K562 (cell line): ENCODE results near the gene UBE2D3. TPM values are rescaled to one million over a fixed set of nuclear protein-coding genes. Genes with fewer than 3 reads are reported as not detected.

ENCODE experiments used
- DIDO1 ChIP-seq: fragments of 450-650 bp; IDR thresholded peaks from 2 replicates; pipeline ENCODE4 v1.6.1; 2016; ENCODE audit warnings: low read depth, missing biosample characterization, missing genetic modification characterization
- GATAD2B ChIP-seq: fragments of 450-650 bp; IDR thresholded peaks from 2 replicates; pipeline ENCODE4 v1.6.1; 2017; ENCODE audit warnings: mild to moderate bottlenecking, borderline replicate concordance
- HCFC1 ChIP-seq: IDR thresholded peaks from 2 replicates; pipeline ENCODE4 v1.6.1; 2012; ENCODE audit warnings: low read depth, low read length, improper control_type of control experiment
- L3MBTL2 ChIP-seq: fragments of 450-650 bp; IDR thresholded peaks from 2 replicates; pipeline ENCODE4 v1.6.1; 2016; ENCODE audit warnings: mild to moderate bottlenecking, moderate library complexity
- NCOA4 ChIP-seq: fragments of 450-650 bp; IDR thresholded peaks from 2 replicates; pipeline ENCODE4 v1.6.1; 2018; ENCODE audit warnings: mild to moderate bottlenecking; ENCODE audit not compliant: partially characterized antibody
- NFRKB ChIP-seq: fragments of 450-650 bp; IDR thresholded peaks from 2 replicates; pipeline ENCODE4 v1.6.1; 2016; ENCODE audit warnings: low read depth
- POLR2AphosphoS5 ChIP-seq: IDR thresholded peaks from 2 replicates; pipeline ENCODE4 v1.6.1; 2011; ENCODE audit warnings: mild to moderate bottlenecking, low read depth, low read length, moderate library complexity; ENCODE audit not compliant: control insufficient read depth, insufficient read depth
- RBFOX2 ChIP-seq: fragments of 200-400 bp; formaldehyde crosslinking; IDR thresholded peaks from 2 replicates; pipeline ENCODE4 v1.6.1; 2017; ENCODE audit warnings: low read depth, mild to moderate bottlenecking, low read length, moderate library complexity
- SIN3B ChIP-seq: fragments of 450-650 bp; IDR thresholded peaks from 2 replicates; pipeline ENCODE4 v1.6.1; 2017; ENCODE audit warnings: low read depth, mild to moderate bottlenecking, moderate library complexity
- SP2 ChIP-seq: IDR thresholded peaks from 2 replicates; pipeline ENCODE4 v1.6.1; 2011; ENCODE audit warnings: mild to moderate bottlenecking, low read depth, low read length, moderate library complexity; ENCODE audit not compliant: poor library complexity, severe bottlenecking; ENCODE audit errors: extremely low read depth
- SREBF1 ChIP-seq: fragments of 150-350 bp; IDR thresholded peaks from 2 replicates; pipeline ENCODE4 v1.6.1; 2014; ENCODE audit warnings: antibody characterized with exemption, low read depth, low read length, borderline replicate concordance
- TAF15 ChIP-seq: fragments of 200-400 bp; formaldehyde crosslinking; IDR thresholded peaks from 2 replicates; pipeline ENCODE4 v1.6.1; 2017; ENCODE audit warnings: mild to moderate bottlenecking, low read depth, low read length, moderate library complexity
- TRIM24 ChIP-seq, 2 experiments: fragments of 450-650 bp; IDR thresholded peaks; 2 replicates each; pipeline ENCODE4 v1.6.1; 2016
- U2AF1 ChIP-seq: fragments of 200-400 bp; formaldehyde crosslinking; optimal IDR thresholded peaks from 2 replicates; pipeline ENCODE3; 2017; ENCODE audit warnings: mild to moderate bottlenecking, low read depth, low read length, moderate library complexity
- XRCC5 ChIP-seq: fragments of 200-400 bp; formaldehyde crosslinking; IDR thresholded peaks from 2 replicates; pipeline ENCODE4 v1.6.1; 2017; ENCODE audit warnings: low read depth, mild to moderate bottlenecking, low read length
- ZC3H4 ChIP-seq: sonication (generic); formaldehyde crosslinking; IDR thresholded peaks from 2 replicates; pipeline ENCODE4 v1.9.0; 2021; ENCODE audit warnings: missing genetic modification reagents, borderline replicate concordance
- ZNF583 ChIP-seq: fragments of 250-450 bp; sonication (Bioruptor Pico); IDR thresholded peaks from 2 replicates; pipeline ENCODE4 v1.4.0; 2020
- ZNF696 ChIP-seq: fragments of 250-450 bp; sonication (Bioruptor Pico); conservative IDR thresholded peaks from 2 replicates; pipeline ENCODE4 v1.4.0; 2020; ENCODE audit warnings: mild to moderate bottlenecking, moderate library complexity
- polyA plus RNA-seq, 8 experiments: library from polyadenylated mRNA; depleted of rRNA in 4 of 8; stranded (reverse) in 5 of 8; unstranded in 3 of 8; fragments of >200 nt; fragmentation: Nextera tagmentation in 2 of 8; fragmentation: Illumina TruSeq in 1 of 8; extraction: Ambion mirVana in 2 of 8; extraction: Trizol in 1 of 8; gene quantifications; 2 replicates each; pipeline versions ENCODE4 v1.2.1 to v1.2.3, GENCODE V29; 2011 to 2014; ENCODE audit warnings: inconsistent platforms in 1 of 8, missing spikeins in 1 of 8
- total RNA-seq, 7 experiments: library from RNA; depleted of rRNA in 6 of 7; stranded (reverse); fragments of >200 nt in 6 of 7; fragmentation: Illumina TruSeq in 2 of 7; extraction: Trizol in 2 of 7; gene quantifications; 2 replicates each; pipeline versions ENCODE4 v1.2.1 to v1.2.3, GENCODE V29; 2011 to 2021; ENCODE audit warnings: low replicate concordance in 1 of 7
- TF ChIP-seq, protein P1 (sequence below), 3 experiments: fragments of 200-800 bp in 1 of 3; sonication (Bioruptor generic) in 1 of 3; sonication (generic) in 1 of 3; formaldehyde crosslinking in 1 of 3; IDR thresholded peaks; 2 replicates each; pipeline versions ENCODE4 v1.6.1 to v1.8.0; 2016 to 2022; ENCODE audit warnings: mild to moderate bottlenecking in 2 of 3, missing compliant biosample characterization in 2 of 3, missing genetic modification characterization in 2 of 3, missing genetic modification reagents in 1 of 3
- TF ChIP-seq, protein P2 (sequence below): fragments of 450-650 bp; IDR thresholded peaks from 2 replicates; pipeline ENCODE4 v1.7.0; 2016; ENCODE audit warnings: borderline replicate concordance
- TF ChIP-seq, protein P3 (sequence below): sonication (generic); formaldehyde crosslinking; IDR thresholded peaks from 2 replicates; pipeline ENCODE4 v1.8.1; 2023; ENCODE audit warnings: missing genetic modification reagents, mild to moderate bottlenecking, borderline replicate concordance

Gene UBE2D3
- total and polyA plus RNA-seq, 9 of the 15 experiments (the other 6 are each of a cell fraction or from before 2014, with no cell fraction given): 191 to 618 (median 292) TPM

DNA sequence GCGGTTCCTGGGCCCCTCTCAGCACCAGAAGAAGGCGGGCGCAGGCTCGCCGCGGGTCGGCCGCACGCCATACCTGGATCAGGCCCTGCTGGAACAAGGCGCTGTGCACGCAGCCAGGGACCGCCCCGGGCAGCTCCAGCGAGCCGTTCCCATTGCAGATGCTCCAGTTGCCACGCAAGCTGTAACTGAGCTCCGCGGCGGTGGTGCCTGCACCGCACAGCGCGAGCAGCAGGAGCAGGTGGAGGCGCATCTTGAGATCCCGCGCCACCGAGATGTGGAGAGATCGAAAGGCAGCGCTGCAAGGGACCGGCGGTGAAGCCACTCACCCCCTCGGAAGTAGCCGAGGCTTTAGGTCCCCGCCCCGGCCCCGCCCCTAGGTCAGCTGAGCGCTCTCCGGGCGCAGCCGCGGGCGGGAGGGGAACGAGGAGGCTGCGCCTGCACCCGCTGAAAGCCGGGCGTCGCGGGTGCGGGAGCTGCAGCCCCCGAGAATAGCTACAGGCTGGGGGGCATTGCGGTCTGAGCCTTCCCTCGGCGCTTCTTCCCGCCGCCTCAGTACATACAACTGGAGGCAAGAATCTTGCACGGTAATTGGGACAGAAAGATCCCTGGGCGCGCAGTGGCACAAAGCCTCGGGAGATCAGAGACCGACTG lies 66.6 kb downstream of the UBE2D3 start, which contains the start of gene MANBA (continued):
- TF ChIP-seq, protein P1, sequence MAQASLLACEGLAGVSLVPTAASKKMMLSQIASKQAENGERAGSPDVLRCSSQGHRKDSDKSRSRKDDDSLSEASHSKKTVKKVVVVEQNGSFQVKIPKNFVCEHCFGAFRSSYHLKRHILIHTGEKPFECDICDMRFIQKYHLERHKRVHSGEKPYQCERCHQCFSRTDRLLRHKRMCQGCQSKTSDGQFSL (CRISPR knock-in tag; IDR thresholded peaks at IDR 0.05): peak; percentile 57; the same call in 1 of the 2 replicates
- TF ChIP-seq, protein P1 (tag; IDR thresholded peaks at IDR 0.05): no peak
- TF ChIP-seq ZNF696 (CRISPR knock-in tag) (no peak), XRCC5 (no peak), RBFOX2 (peak; percentile 86), TAF15 (no peak), SREBF1 (no peak), NCOA4 (no peak), TRIM24 (IDR thresholded peaks at IDR 0.05) (no peak), U2AF1 (no peak), ZC3H4 (CRISPR knock-in tag) (no peak), SIN3B (no peak), DIDO1 (no peak), L3MBTL2 (peak; percentile 80), NFRKB (no peak), GATAD2B (no peak), HCFC1 (peak; percentile 21; the same call in 1 of the 2 replicates), POLR2AphosphoS5 (no peak), SP2 (no peak), ZNF583 (CRISPR knock-in tag) (no peak)
- TF ChIP-seq, protein P2, sequence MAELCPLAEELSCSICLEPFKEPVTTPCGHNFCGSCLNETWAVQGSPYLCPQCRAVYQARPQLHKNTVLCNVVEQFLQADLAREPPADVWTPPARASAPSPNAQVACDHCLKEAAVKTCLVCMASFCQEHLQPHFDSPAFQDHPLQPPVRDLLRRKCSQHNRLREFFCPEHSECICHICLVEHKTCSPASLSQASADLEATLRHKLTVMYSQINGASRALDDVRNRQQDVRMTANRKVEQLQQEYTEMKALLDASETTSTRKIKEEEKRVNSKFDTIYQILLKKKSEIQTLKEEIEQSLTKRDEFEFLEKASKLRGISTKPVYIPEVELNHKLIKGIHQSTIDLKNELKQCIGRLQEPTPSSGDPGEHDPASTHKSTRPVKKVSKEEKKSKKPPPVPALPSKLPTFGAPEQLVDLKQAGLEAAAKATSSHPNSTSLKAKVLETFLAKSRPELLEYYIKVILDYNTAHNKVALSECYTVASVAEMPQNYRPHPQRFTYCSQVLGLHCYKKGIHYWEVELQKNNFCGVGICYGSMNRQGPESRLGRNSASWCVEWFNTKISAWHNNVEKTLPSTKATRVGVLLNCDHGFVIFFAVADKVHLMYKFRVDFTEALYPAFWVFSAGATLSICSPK: no peak
- TF ChIP-seq, protein P3, sequence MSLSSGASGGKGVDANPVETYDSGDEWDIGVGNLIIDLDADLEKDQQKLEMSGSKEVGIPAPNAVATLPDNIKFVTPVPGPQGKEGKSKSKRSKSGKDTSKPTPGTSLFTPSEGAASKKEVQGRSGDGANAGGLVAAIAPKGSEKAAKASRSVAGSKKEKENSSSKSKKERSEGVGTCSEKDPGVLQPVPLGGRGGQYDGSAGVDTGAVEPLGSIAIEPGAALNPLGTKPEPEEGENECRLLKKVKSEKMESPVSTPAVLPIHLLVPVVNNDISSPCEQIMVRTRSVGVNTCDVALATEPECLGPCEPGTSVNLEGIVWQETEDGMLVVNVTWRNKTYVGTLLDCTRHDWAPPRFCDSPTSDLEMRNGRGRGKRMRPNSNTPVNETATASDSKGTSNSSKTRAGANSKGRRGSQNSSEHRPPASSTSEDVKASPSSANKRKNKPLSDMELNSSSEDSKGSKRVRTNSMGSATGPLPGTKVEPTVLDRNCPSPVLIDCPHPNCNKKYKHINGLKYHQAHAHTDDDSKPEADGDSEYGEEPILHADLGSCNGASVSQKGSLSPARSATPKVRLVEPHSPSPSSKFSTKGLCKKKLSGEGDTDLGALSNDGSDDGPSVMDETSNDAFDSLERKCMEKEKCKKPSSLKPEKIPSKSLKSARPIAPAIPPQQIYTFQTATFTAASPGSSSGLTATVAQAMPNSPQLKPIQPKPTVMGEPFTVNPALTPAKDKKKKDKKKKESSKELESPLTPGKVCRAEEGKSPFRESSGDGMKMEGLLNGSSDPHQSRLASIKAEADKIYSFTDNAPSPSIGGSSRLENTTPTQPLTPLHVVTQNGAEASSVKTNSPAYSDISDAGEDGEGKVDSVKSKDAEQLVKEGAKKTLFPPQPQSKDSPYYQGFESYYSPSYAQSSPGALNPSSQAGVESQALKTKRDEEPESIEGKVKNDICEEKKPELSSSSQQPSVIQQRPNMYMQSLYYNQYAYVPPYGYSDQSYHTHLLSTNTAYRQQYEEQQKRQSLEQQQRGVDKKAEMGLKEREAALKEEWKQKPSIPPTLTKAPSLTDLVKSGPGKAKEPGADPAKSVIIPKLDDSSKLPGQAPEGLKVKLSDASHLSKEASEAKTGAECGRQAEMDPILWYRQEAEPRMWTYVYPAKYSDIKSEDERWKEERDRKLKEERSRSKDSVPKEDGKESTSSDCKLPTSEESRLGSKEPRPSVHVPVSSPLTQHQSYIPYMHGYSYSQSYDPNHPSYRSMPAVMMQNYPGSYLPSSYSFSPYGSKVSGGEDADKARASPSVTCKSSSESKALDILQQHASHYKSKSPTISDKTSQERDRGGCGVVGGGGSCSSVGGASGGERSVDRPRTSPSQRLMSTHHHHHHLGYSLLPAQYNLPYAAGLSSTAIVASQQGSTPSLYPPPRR (CRISPR knock-in tag): peak; percentile 85
